ENCODE data around the gene LYPD6B.

The LYPD6B gene

GRCh38 chr2:149089068-149089467 lies 50.6 kb downstream of the LYPD6B start:
- no peak overlapping the region for H3K4me3 ChIP-seq (ENCODE audit: low read length)
- no peak for TF ChIP-seq ZNF274 (IDR thresholded peaks at IDR 0.05; ENCODE audit: low read depth, low read length)

- no peak for TF ChIP-seq ZNF274 (IDR thresholded peaks at IDR 0.05; ENCODE audit: low read depth, low read length)
- no peak overlapping the region for H3K4me3 ChIP-seq (ENCODE audit: low read length)
Measured at GRCh38 chr2:149090706-149091105, 52.2 kb downstream of the LYPD6B start.

GRCh38 chr2:149093579-149093978 lies 55.1 kb downstream of the LYPD6B start:
- TF ChIP-seq ZNF274 (IDR thresholded peaks at IDR 0.05; ENCODE audit: low read depth, low read length), result no peak

GRCh38 chr2:149094217-149095015 lies 55.9 kb downstream of the LYPD6B start:
- no peak for TF ChIP-seq ZNF274 (IDR thresholded peaks at IDR 0.05; ENCODE audit: low read depth, low read length)
- no peak overlapping the region for H3K4me3 ChIP-seq (ENCODE audit: low read length)

More at GRCh38 chr2:149093579-149093978, 55.1 kb downstream of the LYPD6B start:
- no peak overlapping the region for H3K4me3 ChIP-seq (ENCODE audit: low read length)

GRCh38 chr2:149098701-149099100 lies 60.2 kb downstream of the LYPD6B start:
- no peak for TF ChIP-seq ZNF274 (IDR thresholded peaks at IDR 0.05; ENCODE audit: low read depth, low read length)
- no peak overlapping the region for H3K4me3 ChIP-seq (ENCODE audit: low read length)

GRCh38 chr2:149099298-149099697 lies 60.8 kb downstream of the LYPD6B start:
- no peak for TF ChIP-seq ZNF274 (IDR thresholded peaks at IDR 0.05; ENCODE audit: low read depth, low read length)

GRCh38 chr2:149100739-149101699 lies 62.5 kb downstream of the LYPD6B start:
- H3K4me3 ChIP-seq (ENCODE audit: low read length), result no peak overlapping the region
- no peak for TF ChIP-seq ZNF274 (IDR thresholded peaks at IDR 0.05; ENCODE audit: low read depth, low read length)

More at GRCh38 chr2:149099298-149099697, 60.8 kb downstream of the LYPD6B start:
- H3K4me3 ChIP-seq (ENCODE audit: low read length), result no peak overlapping the region

GRCh38 chr2:149101818-149102217 lies 63.3 kb downstream of the LYPD6B start:
- TF ChIP-seq ZNF274 (IDR thresholded peaks at IDR 0.05; ENCODE audit: low read depth, low read length), result no peak
- no peak overlapping the region for H3K4me3 ChIP-seq (ENCODE audit: low read length)

- TF ChIP-seq ZNF274 (IDR thresholded peaks at IDR 0.05; ENCODE audit: low read depth, low read length), result no peak
- H3K4me3 ChIP-seq (ENCODE audit: low read length), result no peak overlapping the region
Measured at GRCh38 chr2:149103081-149103620, 64.7 kb downstream of the LYPD6B start.

GRCh38 chr2:149104221-149104620 lies 65.7 kb downstream of the LYPD6B start:
- TF ChIP-seq ZNF274 (IDR thresholded peaks at IDR 0.05; ENCODE audit: low read depth, low read length), result no peak
- H3K4me3 ChIP-seq (ENCODE audit: low read length), result no peak overlapping the region

GRCh38 chr2:149112068-149112467 lies 73.6 kb downstream of the LYPD6B start:
- no peak for TF ChIP-seq ZNF274 (IDR thresholded peaks at IDR 0.05; ENCODE audit: low read depth, low read length)
- no peak overlapping the region for H3K4me3 ChIP-seq (ENCODE audit: low read length)

- no peak overlapping the region for H3K4me3 ChIP-seq (ENCODE audit: low read length)
- no peak for TF ChIP-seq ZNF274 (IDR thresholded peaks at IDR 0.05; ENCODE audit: low read depth, low read length)
Measured at GRCh38 chr2:149112713-149113112, 74.2 kb downstream of the LYPD6B start.

- H3K4me3 ChIP-seq (ENCODE audit: low read length), result no peak overlapping the region
- no peak for TF ChIP-seq ZNF274 (IDR thresholded peaks at IDR 0.05; ENCODE audit: low read depth, low read length)
Measured at GRCh38 chr2:149115781-149116180, 77.3 kb downstream of the LYPD6B start.

GRCh38 chr2:149119368-149119767 lies 80.9 kb downstream of the LYPD6B start:
- TF ChIP-seq ZNF274 (IDR thresholded peaks at IDR 0.05; ENCODE audit: low read depth, low read length), result no peak
- no peak overlapping the region for H3K4me3 ChIP-seq (ENCODE audit: low read length)

Measured in GM08714 (cell line).